GM19099 (cell line): ENCODE measurements around the gene GPC6.

Experiments used
- POLR2A ChIP-seq: IDR thresholded peaks from 3 replicates; pipeline ENCODE4 v1.6.1; 2011; ENCODE audit warnings: low read depth; ENCODE audit not compliant: insufficient read length; ENCODE audit errors: extremely low read depth

Gene GPC6

GRCh38 chr13:93628136-93628797 lies 401.7 kb downstream of the GPC6 start:
- no peak for TF ChIP-seq POLR2A

DNA sequence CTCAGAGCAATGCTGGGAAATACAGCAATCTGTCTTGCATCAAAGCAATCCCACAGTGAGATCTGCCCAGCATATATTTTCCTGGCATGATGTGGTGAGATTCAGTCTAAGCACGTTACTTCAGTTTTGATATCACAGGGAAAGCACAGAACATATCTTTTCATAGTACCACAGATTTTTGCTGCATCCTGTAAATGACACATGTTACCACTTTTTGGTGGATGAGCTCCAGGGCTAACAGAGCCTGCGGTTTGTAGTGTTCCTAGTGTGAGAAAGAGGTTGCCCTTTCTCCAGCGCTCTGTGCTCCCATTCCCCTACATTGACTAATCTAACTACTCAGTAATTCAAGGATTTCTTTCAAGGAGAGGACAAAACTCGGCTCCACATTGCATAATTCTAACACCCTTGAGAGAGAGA lies 409.0 kb downstream of the GPC6 start:
- no peak for TF ChIP-seq POLR2A

DNA sequence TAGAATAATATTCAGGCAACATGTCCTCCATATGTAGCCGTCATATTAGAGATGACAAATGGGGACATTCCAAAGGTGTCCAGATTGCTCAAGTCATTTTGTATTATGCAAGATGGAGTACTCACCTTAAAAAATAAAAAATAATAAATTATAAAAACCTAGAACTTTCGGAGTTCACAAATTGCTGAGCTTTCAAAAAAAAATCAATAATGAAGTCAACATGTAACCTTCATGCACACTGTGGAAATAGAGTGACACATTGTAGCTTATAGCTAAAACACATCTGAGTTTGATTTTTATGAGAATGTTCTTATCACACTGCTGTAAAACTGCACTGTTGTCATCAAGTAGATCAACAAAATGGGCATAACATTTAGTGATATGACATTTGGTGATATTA lies 411.2 kb downstream of the GPC6 start:
- TF ChIP-seq POLR2A, result no peak

DNA sequence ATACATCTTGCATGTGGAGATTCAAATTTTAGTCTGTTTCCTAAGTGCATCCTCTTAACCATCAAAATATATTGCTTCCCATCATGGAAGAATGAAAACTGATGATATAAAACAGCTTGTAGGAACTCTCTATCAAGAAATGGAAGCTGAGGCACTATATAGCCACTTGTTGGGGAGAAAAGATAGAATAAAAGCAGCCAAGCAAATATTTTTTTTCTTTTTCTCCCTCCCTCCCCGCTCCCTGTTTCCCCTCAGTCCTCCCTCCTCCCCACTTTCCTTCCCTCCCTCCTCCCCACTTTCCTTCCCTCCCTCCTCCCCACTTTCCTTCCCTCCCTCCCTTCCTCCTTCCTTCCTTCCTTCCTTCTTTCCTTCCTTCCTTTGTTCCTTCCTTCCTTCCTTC lies 413.8 kb downstream of the GPC6 start:
- no peak for TF ChIP-seq POLR2A

GRCh38 chr13:93646245-93646644 lies 419.6 kb downstream of the GPC6 start:
- TF ChIP-seq POLR2A, result no peak

DNA sequence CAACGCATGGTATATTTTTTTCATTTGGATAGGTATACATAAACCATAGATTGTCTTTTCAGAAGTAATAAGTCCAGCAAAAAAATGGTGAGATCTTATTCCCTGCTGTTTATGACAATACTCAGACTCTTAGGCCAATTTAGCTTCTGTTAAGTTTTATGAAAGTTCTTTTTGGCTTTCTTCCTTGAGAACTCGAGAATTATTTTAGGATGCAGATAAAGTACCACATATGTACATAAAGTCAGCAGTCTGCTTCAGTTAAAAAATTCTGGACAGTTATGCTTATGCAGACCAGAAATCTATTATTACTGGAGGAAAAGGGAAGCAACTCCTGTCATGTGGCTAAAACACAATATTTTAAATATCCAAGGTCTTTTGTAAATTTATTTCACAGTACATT lies 422.9 kb downstream of the GPC6 start:
- no peak for TF ChIP-seq POLR2A

GRCh38 chr13:93653776-93654175 lies 427.2 kb downstream of the GPC6 start:
- TF ChIP-seq POLR2A, result no peak

DNA sequence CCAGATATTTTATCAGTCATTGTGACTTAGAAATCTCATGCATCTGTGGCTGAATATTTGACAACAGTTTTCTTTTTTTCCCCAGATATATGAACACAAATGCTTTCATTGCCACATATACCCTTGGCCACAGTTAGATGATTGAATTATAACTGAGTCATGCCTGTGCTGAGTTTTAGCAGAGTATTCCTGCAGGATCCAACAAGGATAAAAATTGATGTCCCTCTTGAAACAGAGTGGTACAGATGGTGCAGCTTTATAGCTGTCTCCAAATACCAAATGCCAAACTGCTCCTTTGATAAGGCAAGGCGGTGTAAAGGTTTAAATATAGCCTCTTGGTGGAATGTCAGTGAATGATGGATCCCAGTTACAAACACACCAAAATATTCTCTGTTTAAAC lies 428.5 kb downstream of the GPC6 start:
- no peak for TF ChIP-seq POLR2A

- no peak for TF ChIP-seq POLR2A
Observed at GRCh38 chr13:93660391-93661063, 433.9 kb downstream of the GPC6 start.

DNA sequence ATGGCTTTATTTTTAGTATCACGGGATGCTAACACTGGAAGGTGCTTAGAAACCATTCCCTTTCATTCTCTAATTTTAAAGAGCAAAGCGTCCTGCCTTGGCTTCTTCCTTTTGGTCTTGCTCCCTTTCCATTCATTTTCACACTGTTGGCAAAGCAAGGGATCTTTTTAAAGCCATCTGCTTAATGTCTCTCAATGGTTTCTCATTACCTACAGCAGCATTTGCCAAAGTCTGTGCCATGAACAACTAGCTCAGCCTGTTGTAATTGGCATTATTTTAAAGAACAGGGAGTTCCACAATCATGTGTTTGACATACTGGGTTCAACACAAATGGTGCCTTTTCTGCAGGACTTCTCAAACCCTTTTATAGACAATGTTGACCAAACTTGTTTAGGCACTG lies 444.3 kb downstream of the GPC6 start:
- TF ChIP-seq POLR2A, result no peak

GRCh38 chr13:93672996-93673395 lies 446.4 kb downstream of the GPC6 start:
- TF ChIP-seq POLR2A, result no peak

GRCh38 chr13:93673885-93674284 lies 447.3 kb downstream of the GPC6 start:
- TF ChIP-seq POLR2A, result no peak

GRCh38 chr13:93674337-93674755 lies 447.7 kb downstream of the GPC6 start:
- TF ChIP-seq POLR2A, result no peak

- no peak for TF ChIP-seq POLR2A
Observed at GRCh38 chr13:93680329-93680728, 453.7 kb downstream of the GPC6 start.

GRCh38 chr13:93685900-93686299 lies 459.3 kb downstream of the GPC6 start:
- TF ChIP-seq POLR2A, result no peak

DNA sequence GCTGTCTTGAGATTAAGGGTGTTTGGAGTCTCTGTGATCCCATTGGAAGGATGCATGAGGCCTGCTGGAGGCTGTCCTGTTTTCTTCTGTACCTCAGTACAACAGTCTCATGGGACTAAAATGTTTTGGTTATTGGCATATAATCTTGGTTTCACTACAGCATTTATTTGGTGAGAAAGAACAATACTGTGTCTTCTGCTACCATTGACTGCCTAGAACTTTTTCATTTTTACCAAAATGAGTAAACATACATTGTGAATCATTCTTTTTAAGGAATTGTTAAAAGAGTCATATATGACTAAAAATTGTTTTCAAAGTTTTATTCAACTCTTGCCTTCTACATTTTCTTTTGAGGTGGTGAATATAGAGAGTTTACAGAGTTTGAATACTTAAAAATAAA lies 459.8 kb downstream of the GPC6 start:
- TF ChIP-seq POLR2A, result no peak

DNA sequence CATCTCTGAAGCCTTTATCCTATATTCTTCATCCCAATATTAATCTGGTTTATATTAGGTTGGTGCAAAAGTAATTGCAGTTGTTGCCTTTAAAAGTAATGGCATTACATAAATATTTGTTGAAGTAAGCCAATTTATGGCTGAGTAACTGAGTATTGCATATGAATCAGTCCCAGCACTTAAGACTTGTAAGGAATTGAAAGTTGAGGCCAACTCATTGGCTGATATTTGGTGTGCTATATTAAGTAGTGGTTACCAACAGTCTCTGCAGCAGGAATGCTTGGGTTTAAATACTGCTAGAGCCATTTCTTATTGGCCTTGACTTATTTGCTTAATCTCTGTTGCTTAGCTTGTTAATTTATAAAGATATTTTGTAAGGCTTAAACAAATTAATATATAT lies 460.7 kb downstream of the GPC6 start:
- TF ChIP-seq POLR2A, result no peak
